MCF 10A (cell line): Measurements from ENCODE around the gene PBX1. TPM values are rescaled to one million over a fixed set of nuclear protein-coding genes. Genes with fewer than 3 reads are reported as not detected.

Source experiments
- BruUV-seq: library from RNA; stranded (reverse); fragments of 400-500 nt; replicated peaks from 2 replicates; lab custom pipeline; 2021; lab: Mats Ljungman, UMichigan
- CTCF ChIA-PET: fragments of 300-600 bp; sonication (Branson Sonifier 250); formaldehyde crosslinking; extraction: SDS; loops from one replicate; lab custom pipeline; 2021; ENCODE audit warnings: antibody characterized with exemption, inconsistent platforms; lab: Yijun Ruan, JAX
- POLR2A ChIA-PET: fragments of 300-600, 350-650 bp; sonication (Branson Sonifier 250); formaldehyde crosslinking; extraction: SDS; loops from one replicate; lab custom pipeline; 2020; ENCODE audit warnings: antibody characterized with exemption, inconsistent platforms; lab: Yijun Ruan, JAX
- DNase-seq: peaks from one replicate; pipeline ENCODE4 v3.0.0-alpha.2; 2018; ENCODE audit not compliant: unreplicated experiment
- H3K27ac Mint-ChIP-seq: one replicate; pipeline ENCODE4 v1.8.0; 2022; ENCODE audit warnings: mild to moderate bottlenecking, low read depth, mixed read lengths; ENCODE audit not compliant: unreplicated experiment
- H3K27me3 Mint-ChIP-seq: one replicate; pipeline ENCODE4 v1.8.0; 2022; ENCODE audit warnings: mixed read lengths; ENCODE audit not compliant: insufficient read depth, unreplicated experiment
- H3K36me3 Mint-ChIP-seq: one replicate; pipeline ENCODE4 v1.8.0; 2022; ENCODE audit warnings: mild to moderate bottlenecking, moderate library complexity, mixed read lengths; ENCODE audit not compliant: insufficient read depth, unreplicated experiment
- H3K4me1 Mint-ChIP-seq: one replicate; pipeline ENCODE4 v1.8.0; 2022; ENCODE audit warnings: mixed read lengths; ENCODE audit not compliant: insufficient read depth, unreplicated experiment
- H3K4me3 Mint-ChIP-seq: one replicate; pipeline ENCODE4 v1.8.0; 2022; ENCODE audit warnings: mild to moderate bottlenecking, moderate library complexity, mixed read lengths; ENCODE audit not compliant: unreplicated experiment
- H3K9me3 Mint-ChIP-seq: one replicate; pipeline ENCODE4 v1.8.0; 2022; ENCODE audit warnings: mixed read lengths; ENCODE audit not compliant: unreplicated experiment
- CTCF ChIP-seq: fragments of 200-600 bp; IDR thresholded peaks from one replicate; pipeline ENCODE4 v1.8.0; 2022; ENCODE audit warnings: antibody characterized with exemption, mild to moderate bottlenecking; ENCODE audit not compliant: unreplicated experiment
- intact Hi-C: fragments of 100-400 bp; cut with micrococcal nuclease; formaldehyde crosslinking; loops from 2 replicates; pipeline ENCODE4 v1.14.1; 2022
- total RNA-seq: library from RNA; stranded (reverse); gene quantifications from 2 replicates; pipeline ENCODE4 v1.2.3, GENCODE V29; 2022

Gene PBX1
- total RNA-seq, 1 experiment from 2014 or later, result 5.8 TPM

DNA sequence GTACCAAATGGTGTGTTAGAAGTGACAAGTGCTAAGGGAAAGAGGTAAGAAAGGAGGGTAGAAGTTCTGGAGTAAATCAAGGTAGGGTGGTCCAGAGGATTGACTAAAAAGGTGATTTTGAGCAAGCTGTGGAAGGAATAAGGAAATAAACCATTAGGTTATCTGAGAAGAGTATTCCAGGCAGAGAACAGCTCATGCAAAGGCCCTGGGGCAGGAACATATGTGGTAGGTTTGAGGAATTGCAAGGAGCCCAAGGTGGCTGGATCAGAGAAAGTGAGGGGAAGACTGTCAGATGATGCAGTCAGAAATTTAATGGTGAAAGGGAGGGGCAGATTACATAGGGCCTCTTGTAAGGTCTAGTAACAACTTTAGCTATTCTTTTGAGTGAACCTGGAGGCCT is 302.6 kb downstream of the PBX1 start:
- Mint-ChIP-seq H3K27ac (no peak overlapping the region), H3K27me3 (peaks cover 23% of the 10 kb centered on the region), H3K4me3 (no peak overlapping the region), H3K36me3 (no peaks in the 10 kb centered on the region), H3K9me3 (no peaks in the 10 kb centered on the region), H3K4me1 (no peaks in the 10 kb centered on the region)
- intact Hi-C loops, result no loop called here
- no TSS peak for BruUV-seq
- POLR2A ChIA-PET, result no interaction called here
- no peak for DNase-seq
- CTCF ChIA-PET, result interaction anchor here (0.5 to 1.1 kb wide), 2 partner anchors 10 to 1161 kb away, joined by 3 to 4 read pairs; no protein-coding TSS in a partner anchor
- TF ChIP-seq CTCF, result no peak

GRCh38 chr1:164863056-164863455 is 304.1 kb downstream of the PBX1 start:
- ChIA-PET CTCF (no interaction called here), POLR2A (no interaction called here)
- intact Hi-C loops, result no loop called here
- BruUV-seq, result no TSS peak
- Mint-ChIP-seq H3K4me1 (no peaks in the 10 kb centered on the region), H3K36me3 (no peaks in the 10 kb centered on the region), H3K27ac (no peak overlapping the region), H3K9me3 (no peaks in the 10 kb centered on the region), H3K4me3 (no peak overlapping the region), H3K27me3 (peaks cover 23% of the 10 kb centered on the region)
- no peak for DNase-seq
- no peak for TF ChIP-seq CTCF

GRCh38 chr1:164864161-164864560 is 305.2 kb downstream of the PBX1 start:
- no peak overlapping the region for H3K4me3 Mint-ChIP-seq
- intact Hi-C loops, result no loop called here

DNA sequence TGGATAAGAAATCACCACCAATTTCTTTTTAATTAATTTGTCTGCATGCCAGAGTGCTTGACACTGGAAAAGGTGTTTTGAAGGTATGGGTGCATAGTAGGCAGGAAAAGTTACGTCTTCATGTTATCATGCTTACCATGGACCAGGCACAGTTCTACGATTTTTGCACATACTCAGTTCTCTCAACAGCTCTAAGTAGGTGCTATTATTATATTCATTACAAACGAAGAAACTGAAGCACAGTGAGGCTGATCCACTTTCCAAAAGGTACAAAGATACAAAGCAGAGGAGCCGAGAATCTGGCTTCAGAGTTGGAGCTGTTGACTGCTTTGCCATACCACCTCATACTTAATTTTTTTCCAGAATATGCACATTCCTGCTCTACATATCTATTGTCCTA is 306.4 kb downstream of the PBX1 start:
- Mint-ChIP-seq H3K9me3 (no peaks in the 10 kb centered on the region), H3K36me3 (no peaks in the 10 kb centered on the region), H3K27ac (no peak overlapping the region), H3K4me1 (no peaks in the 10 kb centered on the region), H3K4me3 (no peak overlapping the region), H3K27me3 (peaks cover 21% of the 10 kb centered on the region)
- intact Hi-C loops, result no loop called here
- TF ChIP-seq CTCF, result no peak
- BruUV-seq, result no TSS peak
- ChIA-PET POLR2A (no interaction called here), CTCF (interaction anchor here (0.6 to 1.7 kb wide), 4 partner anchors 16 to 1243 kb away, joined by 3 to 4 read pairs (median 3); no protein-coding TSS in a partner anchor)
- no peak for DNase-seq

More at GRCh38 chr1:164864161-164864560, 305.2 kb downstream of the PBX1 start:
- ChIA-PET CTCF (interaction anchor here (0.6 to 1.7 kb wide), 3 partner anchors 9 to 78 kb away, joined by 3 to 4 read pairs (median 3); no protein-coding TSS in a partner anchor), POLR2A (no interaction called here)
- no TSS peak for BruUV-seq
- no peaks in the 10 kb centered on the region for H3K4me1 Mint-ChIP-seq
- TF ChIP-seq CTCF, result no peak
- no peak for DNase-seq
- no peak overlapping the region for H3K27ac Mint-ChIP-seq
- H3K36me3 Mint-ChIP-seq, result no peaks in the 10 kb centered on the region
- H3K27me3 Mint-ChIP-seq, result peaks cover 23% of the 10 kb centered on the region
- H3K9me3 Mint-ChIP-seq, result no peaks in the 10 kb centered on the region
